ENCODE results near the gene OST4.

DNA sequence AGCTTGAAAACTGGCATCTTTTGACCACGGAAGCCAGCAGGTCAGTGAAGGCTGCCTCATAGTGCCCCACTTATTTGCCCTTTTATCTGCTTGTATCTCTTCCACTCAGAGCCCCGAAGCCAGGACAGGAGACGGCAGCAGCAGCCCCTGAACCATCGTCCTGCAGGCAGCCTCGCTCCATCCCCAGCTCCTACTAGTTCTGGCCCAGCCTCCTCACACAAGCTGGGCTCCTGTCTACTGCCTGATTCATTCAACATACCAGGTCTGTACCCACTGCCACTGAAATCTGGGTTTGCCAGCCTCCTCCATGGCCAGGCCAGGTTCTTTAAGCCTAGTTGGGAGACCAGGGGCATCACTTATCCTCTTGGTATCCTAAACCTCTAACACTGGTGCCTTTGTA lies 4.1 kb downstream of the OST4 start:
- TF ChIP-seq, protein P1, sequence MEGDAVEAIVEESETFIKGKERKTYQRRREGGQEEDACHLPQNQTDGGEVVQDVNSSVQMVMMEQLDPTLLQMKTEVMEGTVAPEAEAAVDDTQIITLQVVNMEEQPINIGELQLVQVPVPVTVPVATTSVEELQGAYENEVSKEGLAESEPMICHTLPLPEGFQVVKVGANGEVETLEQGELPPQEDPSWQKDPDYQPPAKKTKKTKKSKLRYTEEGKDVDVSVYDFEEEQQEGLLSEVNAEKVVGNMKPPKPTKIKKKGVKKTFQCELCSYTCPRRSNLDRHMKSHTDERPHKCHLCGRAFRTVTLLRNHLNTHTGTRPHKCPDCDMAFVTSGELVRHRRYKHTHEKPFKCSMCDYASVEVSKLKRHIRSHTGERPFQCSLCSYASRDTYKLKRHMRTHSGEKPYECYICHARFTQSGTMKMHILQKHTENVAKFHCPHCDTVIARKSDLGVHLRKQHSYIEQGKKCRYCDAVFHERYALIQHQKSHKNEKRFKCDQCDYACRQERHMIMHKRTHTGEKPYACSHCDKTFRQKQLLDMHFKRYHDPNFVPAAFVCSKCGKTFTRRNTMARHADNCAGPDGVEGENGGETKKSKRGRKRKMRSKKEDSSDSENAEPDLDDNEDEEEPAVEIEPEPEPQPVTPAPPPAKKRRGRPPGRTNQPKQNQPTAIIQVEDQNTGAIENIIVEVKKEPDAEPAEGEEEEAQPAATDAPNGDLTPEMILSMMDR (conservative IDR thresholded peaks at IDR 0.05; ENCODE audit: low read length), result no peak
- no peak for TF ChIP-seq EZH2phosphoT487 (IDR thresholded peaks at IDR 0.05; ENCODE audit: borderline replicate concordance)

Measured in Loucy (cell line).